MM.1S (cell line): ENCODE data around the gene CFAP57.

Source experiments
- DNase-seq: peaks from one replicate; pipeline ENCODE4 v3.0.0-alpha.2; 2015
- H2AFZ ChIP-seq: fragments of 300-600 bp; sonication (generic); 2 replicates; pipeline ENCODE4 v1.6.0; 2016; ENCODE audit warnings: antibody characterized with exemption, low read length
- H3F3A ChIP-seq: fragments of 300-600 bp; sonication (generic); 2 replicates; pipeline ENCODE4 v1.6.1; 2016; ENCODE audit warnings: mild to moderate bottlenecking, antibody characterized with exemption, low read length, moderate library complexity, mixed read lengths; ENCODE audit not compliant: insufficient read depth
- H3K27ac ChIP-seq: fragments of 300-600 bp; sonication (generic); 2 replicates; pipeline ENCODE4 v1.5.1; 2016; ENCODE audit warnings: mild to moderate bottlenecking, low read length
- H3K27me3 ChIP-seq: fragments of 300-600 bp; sonication (generic); replicated peaks from 2 replicates; pipeline ENCODE4 v1.6.0; 2016; ENCODE audit warnings: low read length; ENCODE audit not compliant: insufficient read depth
- H3K36me3 ChIP-seq: fragments of 300-600 bp; sonication (generic); replicated peaks from 2 replicates; pipeline ENCODE4 v1.6.1; 2016; ENCODE audit warnings: mild to moderate bottlenecking, low read length, mixed read lengths; ENCODE audit not compliant: insufficient read depth
- H3K4me1 ChIP-seq: fragments of 300-600 bp; sonication (generic); 2 replicates; pipeline ENCODE4 v1.6.1; 2016; ENCODE audit warnings: low read length, mixed read lengths
- H3K4me2 ChIP-seq: fragments of 300-600 bp; sonication (generic); 2 replicates; pipeline ENCODE4 v1.6.0; 2016; ENCODE audit warnings: low read depth, low read length
- H3K4me3 ChIP-seq: fragments of 300-600 bp; sonication (generic); 2 replicates; pipeline ENCODE4 v1.5.1; 2016; ENCODE audit warnings: low read length, mixed read lengths
- H3K79me2 ChIP-seq: fragments of 300-600 bp; sonication (generic); 2 replicates; pipeline ENCODE4 v1.6.1; 2016; ENCODE audit warnings: mixed run types, low read length, mixed read lengths
- H3K9ac ChIP-seq: fragments of 300-600 bp; sonication (generic); 2 replicates; pipeline ENCODE4 v1.6.1; 2016; ENCODE audit warnings: low read length, mixed read lengths
- H3K9me2 ChIP-seq: fragments of 300-600 bp; sonication (generic); replicated peaks from 2 replicates; pipeline ENCODE4 v1.6.1; 2016; ENCODE audit warnings: mild to moderate bottlenecking, low read length, mixed read lengths; ENCODE audit not compliant: insufficient read depth
- H3K9me3 ChIP-seq: fragments of 300-600 bp; sonication (generic); replicated peaks from 2 replicates; pipeline ENCODE4 v1.6.1; 2016; ENCODE audit warnings: mild to moderate bottlenecking, low read length, mixed read lengths; ENCODE audit not compliant: insufficient read depth
- H4K20me1 ChIP-seq: fragments of 300-600 bp; sonication (generic); 2 replicates; pipeline ENCODE4 v1.6.1; 2016; ENCODE audit warnings: mild to moderate bottlenecking, low read length, moderate library complexity, mixed read lengths; ENCODE audit not compliant: insufficient read depth
- CTCF ChIP-seq: fragments of 300-600 bp; sonication (generic); IDR thresholded peaks from 2 replicates; pipeline ENCODE4 v1.5.1; 2016; ENCODE audit warnings: antibody characterized with exemption, low read length, mixed read lengths
- EZH2 ChIP-seq: fragments of 300-600 bp; sonication (generic); optimal IDR thresholded peaks from 2 replicates; pipeline ENCODE3; 2017; ENCODE audit warnings: low read depth, mild to moderate bottlenecking, antibody characterized with exemption, low read length, mixed read lengths
- EZH2phosphoT487 ChIP-seq: fragments of 300-600 bp; sonication (generic); IDR thresholded peaks from 2 replicates; pipeline ENCODE4 v1.6.1; 2018; ENCODE audit warnings: antibody characterized with exemption, low read length

The CFAP57 gene

GRCh38 chr1:43134068-43134467, 38.1 kb upstream of the CFAP57 start:
- H3K27ac ChIP-seq = no peak overlapping the region
- DNase-seq = no peak
- no peaks in the 10 kb centered on the region; the same call in 1 of the 2 replicates for H3K27me3 ChIP-seq
- no peak overlapping the region for H3K9ac ChIP-seq
- H3K79me2 ChIP-seq = no peaks in the 10 kb centered on the region
- H3K4me3 ChIP-seq = no peak overlapping the region
- H3K4me1 ChIP-seq = no peaks in the 10 kb centered on the region
- no peaks in the 10 kb centered on the region for H3K9me2 ChIP-seq
- no peak overlapping the region for H2AFZ ChIP-seq
- H4K20me1 ChIP-seq = no peaks in the 10 kb centered on the region
- no peak for TF ChIP-seq EZH2
- no peaks in the 10 kb centered on the region for H3F3A ChIP-seq
- no peaks in the 10 kb centered on the region for H3K9me3 ChIP-seq
- H3K36me3 ChIP-seq = no peaks in the 10 kb centered on the region
- no peak overlapping the region for H3K4me2 ChIP-seq

- no peaks in the 10 kb centered on the region for H3K79me2 ChIP-seq
- TF ChIP-seq EZH2 = no peak
- no peak for TF ChIP-seq CTCF
- no peak for TF ChIP-seq EZH2phosphoT487
Measured at GRCh38 chr1:43134640-43135039, 37.5 kb upstream of the CFAP57 start.

GRCh38 chr1:43135857-43136781, 36.0 kb upstream of the CFAP57 start:
- no peak overlapping the region for H3K4me3 ChIP-seq
- no peak overlapping the region for H3K27ac ChIP-seq
- no peak overlapping the region for H2AFZ ChIP-seq
- no peak overlapping the region for H3K9ac ChIP-seq
- no peak overlapping the region for H3K4me2 ChIP-seq
- H3K9me2 ChIP-seq = no peaks in the 10 kb centered on the region
- H3K79me2 ChIP-seq = no peaks in the 10 kb centered on the region
- no peaks in the 10 kb centered on the region; the same call in 1 of the 2 replicates for H3K27me3 ChIP-seq
- no peaks in the 10 kb centered on the region for H3K36me3 ChIP-seq
- TF ChIP-seq EZH2phosphoT487 (no peak), CTCF (no peak), EZH2 (no peak)
- H3F3A ChIP-seq = no peaks in the 10 kb centered on the region
- H3K9me3 ChIP-seq = no peaks in the 10 kb centered on the region
- DNase-seq = no peak
- no peaks in the 10 kb centered on the region for H3K4me1 ChIP-seq
- no peaks in the 10 kb centered on the region for H4K20me1 ChIP-seq

More at GRCh38 chr1:43134640-43135039, 37.5 kb upstream of the CFAP57 start:
- no peaks in the 10 kb centered on the region; the same call in 1 of the 2 replicates for H3K27me3 ChIP-seq
- no peaks in the 10 kb centered on the region for H3K4me1 ChIP-seq
- H3K9me3 ChIP-seq = no peaks in the 10 kb centered on the region
- H3K27ac ChIP-seq = no peak overlapping the region
- DNase-seq = no peak
- H3K9ac ChIP-seq = no peak overlapping the region
- no peak overlapping the region for H3K4me2 ChIP-seq
- no peak overlapping the region for H2AFZ ChIP-seq
- no peaks in the 10 kb centered on the region for H3K9me2 ChIP-seq
- H3F3A ChIP-seq = no peaks in the 10 kb centered on the region
- no peak overlapping the region for H3K4me3 ChIP-seq
- H4K20me1 ChIP-seq = no peaks in the 10 kb centered on the region
- no peaks in the 10 kb centered on the region for H3K36me3 ChIP-seq
